Activated CD8-positive, alpha-beta T cell treated with anti-CD3 and anti-CD28 coated beads for 36 hours (primary cell): ENCODE data around the gene LGALS7B. TPM values are rescaled to one million over a fixed set of nuclear protein-coding genes. Genes with fewer than 3 reads are reported as not detected.

Experiments used
- ATAC-seq: fragments of 200-7000 bp; cut with Tn5 transposase; one replicate; pipeline ENCODE4 v1.10.0; 2021; ENCODE audit warnings: mild to moderate bottlenecking, moderate library complexity
- CTCF ChIA-PET: fragments of 350-600 bp; sonication (Branson Sonifier 250); formaldehyde crosslinking; loops from one replicate; lab custom pipeline; 2021; ENCODE audit warnings: antibody characterized with exemption; lab: Charles Lee
- POLR2A ChIA-PET: fragments of 350-600 bp; sonication (Branson Sonifier 250); formaldehyde crosslinking; loops from one replicate; lab custom pipeline; 2021; ENCODE audit warnings: antibody characterized with exemption; lab: Charles Lee
- DNase-seq: peaks from one replicate; pipeline ENCODE4 v3.0.0-alpha.2; 2020
- H3K27ac Mint-ChIP-seq: one replicate; pipeline ENCODE4 v1.8.0; 2021; ENCODE audit warnings: mild to moderate bottlenecking, mixed read lengths
- H3K27me3 Mint-ChIP-seq: one replicate; pipeline ENCODE4 v1.8.0; 2021; ENCODE audit warnings: mixed read lengths
- H3K36me3 Mint-ChIP-seq: one replicate; pipeline ENCODE4 v1.8.0; 2021; ENCODE audit warnings: low read depth, mixed read lengths
- H3K4me1 Mint-ChIP-seq: one replicate; pipeline ENCODE4 v1.8.0; 2021; ENCODE audit warnings: low read depth, mixed read lengths
- H3K4me3 Mint-ChIP-seq: one replicate; pipeline ENCODE4 v1.8.0; 2021; ENCODE audit warnings: mild to moderate bottlenecking, moderate library complexity, mixed read lengths
- H3K9me3 Mint-ChIP-seq: one replicate; pipeline ENCODE4 v1.8.0; 2021; ENCODE audit warnings: mixed read lengths
- intact Hi-C: fragments of 100-400 bp; cut with micrococcal nuclease; formaldehyde crosslinking; loops from one replicate; pipeline ENCODE4 v1.10.0; 2022
- total RNA-seq, 2 experiments: library from RNA; stranded (reverse); gene quantifications; one replicate each; pipeline ENCODE4 v1.2.3, GENCODE V29; 2021
- TF ChIP-seq, protein P1 (sequence below): fragments of 200-600 bp; IDR thresholded peaks from one replicate; pipeline ENCODE4 v1.8.0; 2022; ENCODE audit warnings: antibody characterized with exemption, mild to moderate bottlenecking

LGALS7B gene
- total RNA-seq, 2 experiments from 2014 or later: not detected

DNA sequence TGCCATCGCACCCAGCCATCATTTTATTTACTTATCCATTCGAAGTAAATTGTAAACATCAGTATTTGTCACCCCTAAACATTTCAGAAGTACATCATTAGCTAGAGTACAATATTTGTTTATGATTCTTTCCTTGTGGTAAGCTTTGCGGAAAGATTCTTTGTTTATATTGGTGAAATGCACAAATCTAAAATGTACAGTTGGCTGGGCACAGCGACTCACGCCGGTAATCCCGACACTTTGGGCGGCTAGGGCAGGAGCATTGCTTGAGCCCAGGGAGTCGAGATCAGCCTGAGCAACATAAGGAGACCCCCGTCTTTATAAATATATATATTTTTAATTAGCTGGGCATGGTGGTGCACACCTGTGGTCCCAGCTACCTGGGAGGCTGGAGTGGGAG, 10.1 kb downstream of the LGALS7B start:
- no peak for DNase-seq
- no peaks in the 10 kb centered on the region for H3K9me3 Mint-ChIP-seq
- H3K36me3 Mint-ChIP-seq: no peaks in the 10 kb centered on the region
- POLR2A ChIA-PET: interaction anchor here (1.0 kb wide), 1 partner anchor 62 kb away, joined by 4 read pairs; no protein-coding TSS in a partner anchor
- no peak overlapping the region for H3K4me3 Mint-ChIP-seq
- H3K27me3 Mint-ChIP-seq: no peaks in the 10 kb centered on the region
- intact Hi-C loops: no loop called here
- H3K27ac Mint-ChIP-seq: no peak overlapping the region
- TF ChIP-seq, protein P1, sequence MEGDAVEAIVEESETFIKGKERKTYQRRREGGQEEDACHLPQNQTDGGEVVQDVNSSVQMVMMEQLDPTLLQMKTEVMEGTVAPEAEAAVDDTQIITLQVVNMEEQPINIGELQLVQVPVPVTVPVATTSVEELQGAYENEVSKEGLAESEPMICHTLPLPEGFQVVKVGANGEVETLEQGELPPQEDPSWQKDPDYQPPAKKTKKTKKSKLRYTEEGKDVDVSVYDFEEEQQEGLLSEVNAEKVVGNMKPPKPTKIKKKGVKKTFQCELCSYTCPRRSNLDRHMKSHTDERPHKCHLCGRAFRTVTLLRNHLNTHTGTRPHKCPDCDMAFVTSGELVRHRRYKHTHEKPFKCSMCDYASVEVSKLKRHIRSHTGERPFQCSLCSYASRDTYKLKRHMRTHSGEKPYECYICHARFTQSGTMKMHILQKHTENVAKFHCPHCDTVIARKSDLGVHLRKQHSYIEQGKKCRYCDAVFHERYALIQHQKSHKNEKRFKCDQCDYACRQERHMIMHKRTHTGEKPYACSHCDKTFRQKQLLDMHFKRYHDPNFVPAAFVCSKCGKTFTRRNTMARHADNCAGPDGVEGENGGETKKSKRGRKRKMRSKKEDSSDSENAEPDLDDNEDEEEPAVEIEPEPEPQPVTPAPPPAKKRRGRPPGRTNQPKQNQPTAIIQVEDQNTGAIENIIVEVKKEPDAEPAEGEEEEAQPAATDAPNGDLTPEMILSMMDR: no peak
- H3K4me1 Mint-ChIP-seq: peaks cover 2% of the 10 kb centered on the region
- ATAC-seq: no peak
- CTCF ChIA-PET: interaction anchor here (1.3 kb wide), 1 partner anchor 162 kb away, joined by 3 read pairs; no protein-coding TSS in a partner anchor

DNA sequence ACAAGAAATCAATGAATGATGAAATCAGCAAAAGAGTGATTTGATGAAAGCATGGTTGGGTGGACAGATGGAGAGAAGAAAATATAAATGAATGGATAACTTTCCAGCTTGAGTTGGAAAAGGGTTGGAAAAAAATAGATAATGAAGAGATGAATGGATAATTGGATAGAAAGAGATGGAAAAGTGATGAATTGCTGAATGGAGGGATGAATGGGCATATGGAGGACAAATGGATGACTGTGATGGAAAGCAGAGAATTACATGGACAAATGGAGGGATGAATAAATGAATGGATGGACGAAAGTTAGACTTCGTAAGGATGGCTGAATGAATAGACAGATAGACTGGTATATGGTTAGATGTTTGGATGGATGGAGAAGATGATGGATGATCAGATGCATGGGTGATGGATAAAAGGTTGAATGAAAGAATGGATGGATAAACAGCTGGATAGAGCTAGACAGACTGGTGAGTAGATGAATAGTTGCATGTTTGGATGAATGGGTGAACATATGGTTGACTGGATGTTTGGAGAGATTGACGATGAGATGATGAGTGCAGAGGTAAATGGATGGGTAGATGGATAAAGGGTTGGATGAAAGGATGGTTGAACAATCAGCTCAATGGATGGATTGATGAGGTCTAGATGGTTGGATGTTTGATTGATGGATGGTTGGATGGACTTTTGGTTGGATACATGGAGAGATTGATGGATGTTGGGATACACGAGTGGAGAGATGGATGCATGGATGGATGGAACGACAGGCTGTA, 11.8 kb downstream of the LGALS7B start:
- CTCF ChIA-PET: interaction anchor here (0.8 kb wide), 1 partner anchor 8 kb away, joined by 3 read pairs; no protein-coding TSS in a partner anchor
- no peak for ATAC-seq
- no peaks in the 10 kb centered on the region for H3K9me3 Mint-ChIP-seq

DNA sequence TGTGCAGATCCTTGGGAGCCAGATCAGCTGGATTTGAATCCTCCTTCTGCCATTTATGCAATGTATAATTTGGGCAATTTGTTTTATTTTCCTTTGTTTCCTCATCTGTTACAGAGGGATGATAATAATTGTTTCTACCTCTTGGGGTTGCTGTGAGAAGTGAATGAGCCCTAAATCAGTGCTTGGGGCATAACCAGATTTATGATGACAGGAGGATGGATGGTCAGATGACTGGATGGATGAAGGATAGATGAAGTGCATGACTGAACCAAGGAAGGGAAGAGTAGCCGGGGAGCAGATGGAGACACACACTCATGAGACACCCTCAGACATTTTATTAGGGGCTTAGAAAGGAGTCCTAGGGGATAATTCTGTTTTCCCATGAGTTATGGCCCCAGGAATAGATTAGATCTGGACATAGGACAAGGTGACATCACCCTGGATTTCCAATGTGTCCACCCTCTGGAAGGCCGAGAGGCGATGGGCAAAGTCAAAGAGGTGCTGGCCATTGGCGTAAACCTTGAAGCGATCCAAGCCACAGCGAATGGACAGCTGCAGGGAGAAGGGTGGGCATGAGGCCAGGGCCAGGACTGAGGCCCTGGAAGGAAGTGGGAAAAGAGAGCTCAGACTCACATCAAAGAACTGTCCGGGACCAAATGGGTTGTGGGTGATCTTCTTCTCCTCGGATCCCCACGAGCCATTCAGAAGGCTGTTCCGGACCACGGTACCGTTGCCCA, 12.5 kb downstream of the LGALS7B start:
- CTCF ChIA-PET: interaction anchor here (0.8 kb wide), 1 partner anchor 9 kb away, joined by 3 read pairs; no protein-coding TSS in a partner anchor
- no peaks in the 10 kb centered on the region for H3K36me3 Mint-ChIP-seq

More for the DNA sequence above, 11.8 kb downstream of the LGALS7B start:
- no peak for DNase-seq
- POLR2A ChIA-PET: interaction anchor here (0.6 kb wide), 1 partner anchor 1256 kb away, joined by 4 read pairs; no protein-coding TSS in a partner anchor
- Mint-ChIP-seq H3K4me1 (peaks cover 7% of the 10 kb centered on the region), H3K27me3 (no peaks in the 10 kb centered on the region), H3K27ac (no peak overlapping the region), H3K4me3 (no peak overlapping the region), H3K36me3 (no peaks in the 10 kb centered on the region)
- TF ChIP-seq, protein P1: no peak
- intact Hi-C loops: no loop called here

DNA sequence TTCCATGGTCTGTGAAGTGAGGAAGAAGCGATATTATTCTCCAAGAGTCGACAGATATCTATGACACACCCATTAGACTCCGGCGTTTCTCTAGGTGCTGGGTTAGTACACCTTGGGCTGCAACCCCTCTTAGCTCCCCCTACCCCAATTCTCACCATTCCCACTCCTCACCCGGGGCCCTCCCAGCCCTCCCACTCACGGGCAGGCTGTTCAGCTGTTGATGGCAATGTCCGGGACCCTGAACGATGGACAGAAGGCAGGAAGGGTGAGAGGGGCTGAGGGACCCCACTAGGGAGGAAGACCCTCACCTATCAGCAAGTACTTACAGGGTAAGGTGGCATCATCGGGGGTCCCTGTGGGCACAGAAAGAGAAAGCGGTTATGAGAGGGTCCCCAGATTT, 14.5 kb downstream of the LGALS7B start:
- Mint-ChIP-seq H3K4me3 (no peak overlapping the region), H3K9me3 (no peaks in the 10 kb centered on the region), H3K27ac (no peak overlapping the region), H3K4me1 (peaks cover 7% of the 10 kb centered on the region), H3K27me3 (no peaks in the 10 kb centered on the region), H3K36me3 (no peaks in the 10 kb centered on the region)
- DNase-seq: no peak
- no peak for ATAC-seq
- CTCF ChIA-PET: no interaction called here
- TF ChIP-seq, protein P1: no peak
- intact Hi-C loops: no loop called here
- POLR2A ChIA-PET: no interaction called here

More for the DNA sequence above, 12.5 kb downstream of the LGALS7B start:
- no peak overlapping the region for H3K27ac Mint-ChIP-seq
- ATAC-seq (no peak), DNase-seq (no peak)
- peaks cover 7% of the 10 kb centered on the region for H3K4me1 Mint-ChIP-seq
- POLR2A ChIA-PET: no interaction called here
- TF ChIP-seq, protein P1: no peak
- H3K9me3 Mint-ChIP-seq: no peaks in the 10 kb centered on the region
- intact Hi-C loops: no loop called here
- H3K4me3 Mint-ChIP-seq: no peak overlapping the region
- no peaks in the 10 kb centered on the region for H3K27me3 Mint-ChIP-seq
